NCI-H1092 treated with DMSO at 0.1 percent for 48 hours (cell line): Measurements from ENCODE around the gene ENPP7.
A peak's percentile ranks its signal among the peaks of the same experiment; 100 is the strongest.
"Not testable (repeated sequence)": the region's sequence is repeated elsewhere in the genome, so short reads cannot be mapped to it uniquely, and the experiment has no call there.

ENCODE experiments used
- DNase-seq: peaks from one replicate; lab custom pipeline; 2025; lab: John Stamatoyannopoulos, UW

The ENPP7 gene

DNA sequence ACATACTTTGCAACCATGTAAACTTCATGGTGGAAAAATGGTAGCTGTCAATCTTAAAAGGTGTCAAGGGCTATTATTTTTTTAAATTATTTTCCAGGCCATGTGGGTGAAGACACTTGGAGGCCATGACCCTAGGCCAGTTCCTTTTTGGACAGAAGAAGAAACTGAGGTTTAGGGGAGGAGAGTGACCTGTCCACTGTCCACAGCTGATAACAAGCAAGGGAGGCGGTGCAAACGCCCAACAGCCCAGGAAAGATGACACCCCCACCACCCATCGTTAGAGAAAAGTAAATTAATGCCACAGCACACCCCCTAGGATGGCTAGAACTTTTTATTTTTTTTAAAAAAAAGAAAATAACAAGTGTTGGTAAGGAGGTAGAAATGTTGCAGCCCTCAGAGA is 19.2 kb downstream of the ENPP7 start:
- DNase-seq, result no peak

DNA sequence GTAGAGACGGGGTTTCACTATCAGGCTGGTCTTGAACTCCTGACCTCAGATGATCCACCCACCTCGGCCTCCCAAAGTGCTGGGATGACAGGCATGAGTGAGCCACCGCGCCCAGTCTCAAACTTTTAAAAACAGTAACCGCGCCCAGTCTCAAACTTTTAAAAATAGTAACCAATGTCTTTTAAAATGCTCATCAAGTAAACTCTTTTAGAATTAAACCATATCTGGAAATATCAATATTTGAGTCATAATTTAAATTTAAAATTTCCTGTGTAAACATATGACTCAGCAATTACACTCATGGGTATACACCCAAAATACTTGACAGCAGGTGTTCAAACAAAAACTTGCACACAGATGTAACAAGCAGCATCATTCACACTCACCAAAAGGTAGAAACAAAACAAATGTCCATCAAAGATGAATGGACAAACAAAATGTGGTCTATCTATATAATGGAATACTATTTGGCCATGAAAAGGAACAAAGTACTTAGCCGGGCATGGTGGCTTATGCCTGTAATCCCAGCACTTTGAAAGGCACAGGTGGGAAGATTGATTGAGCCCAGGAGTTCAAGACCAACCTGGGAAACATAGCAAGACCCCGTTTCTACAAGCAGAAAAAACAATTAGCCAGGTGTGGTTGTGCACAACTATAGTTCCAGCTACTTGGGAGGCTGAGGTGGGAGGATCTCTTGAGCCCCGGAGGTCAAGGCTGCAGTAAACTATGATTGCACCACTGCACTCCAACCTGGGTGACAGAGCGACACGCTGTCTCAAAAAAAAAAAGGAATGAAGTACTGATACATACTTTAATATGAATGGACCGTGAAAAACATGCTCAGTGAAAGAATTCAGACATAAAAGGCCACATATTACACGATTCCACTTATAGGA is 20.2 kb downstream of the ENPP7 start:
- DNase-seq, result no peak

DNA sequence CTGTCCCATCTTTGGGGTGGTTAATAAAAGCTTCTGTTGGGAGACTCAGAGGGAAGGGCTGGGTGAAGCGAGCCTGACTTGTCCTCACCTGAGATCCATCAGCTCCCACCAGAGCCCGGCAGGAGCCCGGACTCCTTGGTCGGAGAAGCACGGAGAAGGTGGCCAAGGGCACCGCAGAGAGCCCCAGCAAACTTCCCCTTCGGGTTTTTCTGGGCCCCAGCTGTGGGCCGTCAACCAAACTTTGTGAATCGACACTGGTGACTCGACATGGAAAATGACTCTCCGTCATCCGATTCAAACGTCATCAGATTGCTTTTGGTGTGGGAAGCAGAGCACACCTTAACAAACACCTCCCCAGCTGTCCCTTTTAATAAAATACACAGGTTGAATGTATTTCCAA is 21.4 kb downstream of the ENPP7 start:
- DNase-seq, result no peak

DNA sequence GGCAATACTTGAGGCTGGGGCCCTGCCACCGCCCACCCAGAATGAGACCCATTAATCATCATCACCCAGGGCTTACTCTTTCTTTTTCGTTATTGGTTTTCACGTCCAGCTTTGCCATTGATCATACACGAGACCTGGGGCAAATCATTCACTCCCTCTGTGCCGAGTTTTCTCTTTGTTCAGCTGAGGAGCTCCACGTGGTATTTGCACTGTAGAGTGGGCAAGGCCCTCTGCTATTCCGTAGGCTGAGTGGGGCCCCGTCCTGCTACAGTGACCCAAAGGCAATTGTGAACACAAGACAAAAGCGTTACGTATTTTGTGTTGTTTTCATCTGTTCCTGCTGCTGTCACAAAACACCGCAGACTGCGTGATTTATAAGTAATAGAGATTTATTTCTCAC is 23.6 kb downstream of the ENPP7 start:
- DNase-seq, result no peak

DNA sequence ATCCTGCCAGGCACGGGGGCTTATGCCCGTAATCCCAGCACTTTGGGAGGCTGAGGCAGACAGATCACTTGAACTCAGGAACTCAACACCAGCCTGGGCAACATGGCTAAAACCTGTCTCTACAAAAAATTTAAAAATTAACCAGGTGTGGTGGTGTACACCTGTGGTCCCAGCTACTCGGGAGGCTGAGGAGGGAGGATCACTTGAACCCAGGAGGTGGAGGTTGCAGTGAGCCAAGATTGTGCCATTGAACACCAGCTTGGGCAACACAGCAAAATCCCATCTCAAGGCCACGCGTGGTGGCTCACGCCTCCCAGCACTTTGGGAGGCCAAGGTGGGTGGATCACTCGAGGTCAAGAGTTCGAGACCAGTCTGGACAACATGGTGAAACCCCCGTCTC is 24.2 kb downstream of the ENPP7 start:
- not testable (repeated sequence) for DNase-seq

- DNase-seq, result no peak
These were observed 24.8 kb downstream of the ENPP7 start for GRCh38 chr17:79755591-79755990.

DNA sequence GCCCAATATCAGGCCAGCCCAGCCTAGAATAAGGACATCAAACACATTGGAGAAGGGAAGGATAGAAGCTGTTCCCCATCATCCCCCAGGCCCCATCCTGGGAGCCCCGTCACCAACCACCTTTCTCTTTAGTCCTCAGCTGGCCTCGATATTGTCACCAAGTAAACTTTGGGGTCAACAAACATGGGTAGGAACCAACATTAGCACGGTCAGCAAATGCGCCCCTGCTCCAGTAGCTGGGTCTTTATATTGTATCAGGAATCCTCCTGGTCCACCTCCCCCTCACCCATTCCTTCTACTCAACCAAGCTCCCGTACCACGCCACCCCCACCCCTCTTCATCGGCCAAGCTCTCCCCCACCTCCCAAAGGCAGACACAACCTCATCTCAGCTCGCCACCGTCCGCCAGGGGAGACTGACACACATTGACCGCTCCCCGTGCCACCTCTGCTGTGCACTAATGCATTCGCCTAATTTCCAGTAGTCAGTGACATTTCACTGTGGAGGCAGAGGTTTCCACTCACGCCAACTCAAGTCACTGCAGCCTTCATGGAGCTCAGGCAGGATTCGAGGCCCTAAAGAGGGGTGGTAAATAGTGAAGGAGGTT is 26.5 kb downstream of the ENPP7 start:
- no peak for DNase-seq

- DNase-seq, result no peak
These were observed 27.5 kb downstream of the ENPP7 start for GRCh38 chr17:79758271-79758670.

DNA sequence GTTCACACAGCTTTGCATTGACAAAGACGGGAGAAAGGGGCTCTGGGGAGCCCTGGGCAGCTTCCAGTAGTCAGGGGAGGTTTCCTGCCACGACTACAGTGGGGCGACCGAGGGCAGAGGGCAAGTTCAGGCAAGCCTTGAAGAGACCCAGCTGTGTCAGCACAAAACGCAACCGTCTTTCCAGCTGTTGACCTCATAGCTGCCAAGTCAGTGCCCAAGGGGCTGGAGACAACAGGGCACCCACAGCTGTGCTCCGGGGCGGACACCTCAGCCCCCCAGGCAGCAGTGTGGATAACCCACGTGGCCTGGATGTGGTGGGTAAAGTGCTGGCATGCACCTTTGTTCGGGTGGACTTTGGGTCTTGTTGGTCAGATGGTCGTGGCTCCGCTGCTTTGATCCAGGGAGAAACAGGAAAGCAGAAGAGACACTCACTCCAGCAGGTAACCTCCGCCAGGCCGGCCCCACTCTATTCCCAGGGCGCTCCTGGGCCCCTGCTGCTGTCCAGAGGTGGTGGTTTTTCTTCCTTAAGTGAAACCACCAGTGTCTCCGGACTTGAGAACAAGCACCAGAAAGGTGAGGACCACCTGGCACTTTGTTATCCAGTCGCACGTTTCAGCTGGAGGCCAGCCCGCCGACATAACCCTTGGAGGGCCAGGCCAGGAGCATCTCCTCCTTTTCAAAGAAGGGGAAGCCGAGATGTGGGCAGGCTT is 29.6 kb downstream of the ENPP7 start:
- no peak for DNase-seq

DNA sequence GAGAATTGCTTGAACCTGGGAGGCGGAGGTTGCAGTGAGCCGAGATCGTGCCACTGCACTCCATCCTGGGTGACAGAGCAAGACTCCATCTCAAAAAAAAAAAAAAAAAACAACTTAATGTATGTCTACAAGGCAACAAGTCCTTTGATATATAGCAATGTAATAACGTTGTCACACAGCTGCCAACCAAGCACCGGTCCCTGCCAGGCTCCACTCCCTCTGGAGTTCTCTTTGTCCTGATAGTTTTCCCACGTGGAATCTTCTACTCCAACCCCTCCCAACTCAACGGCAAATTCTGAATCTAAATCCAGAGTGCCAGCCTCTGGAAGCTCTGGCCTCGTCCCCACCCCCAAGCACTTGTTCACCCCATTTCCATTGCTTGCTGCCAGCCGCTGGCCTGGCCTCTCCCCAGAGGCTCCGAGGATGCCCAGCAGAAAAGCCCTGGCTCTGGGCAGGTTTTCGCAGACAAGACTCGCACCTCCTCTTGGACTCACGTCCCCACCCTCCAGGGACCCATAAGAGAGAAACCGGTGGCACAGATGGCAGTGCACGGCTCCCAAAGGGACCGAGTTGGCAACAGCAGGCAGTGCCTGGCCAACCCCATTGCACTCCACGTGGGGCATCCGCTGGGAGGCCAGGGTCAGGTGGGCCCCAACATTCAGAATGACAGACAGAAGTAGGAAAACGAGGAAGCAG is 31.3 kb downstream of the ENPP7 start:
- no peak for DNase-seq

DNA sequence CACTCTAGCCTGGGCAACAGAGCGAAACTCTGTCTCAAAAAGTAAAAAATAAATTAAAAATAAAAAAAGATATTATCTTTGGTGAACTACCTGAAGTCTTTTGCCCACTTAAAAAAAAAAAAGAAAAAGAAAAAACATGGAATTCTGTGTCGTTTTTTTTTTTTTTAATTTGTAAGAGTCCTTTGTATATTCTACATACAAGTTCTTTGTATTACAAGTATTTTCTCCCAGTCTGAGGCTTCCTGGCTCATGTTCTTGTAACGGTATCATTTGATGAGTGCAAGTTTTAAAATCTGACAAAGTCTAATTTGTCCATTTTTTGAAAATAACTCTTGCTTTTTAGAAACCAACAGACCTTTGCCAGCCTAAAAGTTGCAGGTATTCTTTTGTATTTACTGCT is 35.0 kb downstream of the ENPP7 start:
- no peak for DNase-seq

- no peak for DNase-seq
These were observed 39.1 kb downstream of the ENPP7 start for GRCh38 chr17:79769570-79770506.

GRCh38 chr17:79771276-79771675 is 40.5 kb downstream of the ENPP7 start:
- DNase-seq, result no peak

DNA sequence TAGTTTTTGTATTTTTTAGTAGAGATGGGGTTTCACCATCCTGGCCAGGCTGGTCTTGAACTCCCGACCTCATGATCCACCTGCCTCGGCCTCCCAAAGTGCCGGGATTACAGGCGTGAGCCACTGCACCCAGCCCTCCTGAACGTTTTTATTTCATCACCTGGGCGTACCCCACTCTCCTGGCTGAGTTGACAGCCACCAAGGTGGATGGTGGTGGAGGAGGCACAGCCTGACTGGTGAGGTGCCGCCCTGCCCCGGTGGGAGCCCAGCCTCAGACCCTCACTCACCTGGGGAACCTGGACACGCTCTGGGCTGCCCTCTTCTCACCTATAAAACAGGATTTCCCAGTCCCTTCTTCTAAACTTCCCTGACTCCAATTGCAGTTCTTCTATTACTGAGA is 42.0 kb downstream of the ENPP7 start:
- DNase-seq, result not testable (repeated sequence)

DNA sequence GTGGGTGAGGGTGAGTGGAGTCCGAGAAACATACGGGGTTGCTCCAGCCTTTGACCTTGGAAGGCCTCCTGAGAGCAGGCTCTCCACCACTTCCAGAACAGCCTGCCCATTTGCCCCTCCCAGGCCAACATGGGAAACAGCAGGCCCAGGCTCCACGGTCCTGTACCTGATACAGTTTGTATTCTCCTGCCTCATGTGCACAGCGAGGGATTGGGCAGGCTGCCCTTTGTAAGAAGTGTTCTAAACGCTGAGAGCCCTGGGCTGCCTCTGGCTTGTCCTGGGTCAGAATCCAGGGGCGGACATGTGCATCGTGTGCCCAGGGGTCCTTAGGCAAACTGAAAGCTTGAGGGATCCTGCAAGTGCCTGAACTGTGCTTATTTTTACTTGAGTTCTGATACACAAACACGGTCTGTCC is 43.8 kb downstream of the ENPP7 start:
- DNase-seq, result no peak

- DNase-seq, result no peak
These were observed 44.9 kb downstream of the ENPP7 start for GRCh38 chr17:79775632-79776031.

- DNase-seq, result peak; percentile 13
These were observed 45.8 kb downstream of the ENPP7 start for GRCh38 chr17:79776376-79777119.

DNA sequence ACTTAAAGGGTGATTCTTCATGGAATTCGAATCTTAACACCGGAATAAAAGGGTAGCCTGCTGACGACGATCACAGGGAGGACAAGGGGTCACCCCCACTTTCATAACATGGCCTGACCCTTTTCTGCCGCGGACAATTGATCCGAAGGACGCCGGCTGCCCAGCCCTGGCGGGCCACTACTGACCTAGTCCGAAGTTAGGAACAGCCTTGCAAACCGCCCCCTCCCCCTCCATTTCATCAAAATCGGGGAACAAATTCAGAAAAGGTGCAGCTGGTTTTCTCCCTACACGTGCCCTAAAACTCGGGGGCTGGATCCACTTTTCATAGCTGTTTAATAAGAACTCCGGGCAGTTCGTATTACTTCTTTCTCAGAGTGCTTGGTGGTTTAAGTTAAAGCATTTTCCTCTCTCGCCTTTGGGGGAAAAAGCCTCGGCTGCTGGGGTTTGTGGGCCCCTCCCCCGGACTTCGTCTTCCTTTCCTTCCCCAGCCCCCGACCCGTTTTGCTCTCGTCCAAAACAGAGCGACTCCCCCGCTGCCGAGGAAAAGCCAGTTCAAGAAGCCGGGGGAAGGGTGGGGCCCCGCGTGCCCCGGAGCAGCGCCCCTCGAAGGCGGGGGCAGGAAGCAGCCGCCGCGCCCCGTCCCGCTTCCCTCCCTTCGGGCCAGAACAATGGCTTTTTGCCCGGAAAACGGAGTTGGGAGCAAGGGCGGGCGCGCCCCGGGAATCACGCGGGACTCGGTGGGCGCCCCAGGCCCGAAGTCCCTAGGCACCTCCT is 46.6 kb downstream of the ENPP7 start:
- DNase-seq, result peak; percentile 63

GRCh38 chr17:79777894-79778503 is 47.3 kb downstream of the ENPP7 start, which contains the start of gene CBX2:
Gene CBX2, plus strand, starts transcription at chr17:79778148. Its CDS starts 88 bp downstream, at chr17:79778236.
- peak; percentile 63 for DNase-seq
